ENCODE results near the gene KIFC3.

GRCh38 chr16:57736419-57737351, 65.6 kb downstream of the KIFC3 start:
- TF ChIP-seq CTCF (conservative IDR thresholded peaks at IDR 0.05) (no peak; the same call in 1 of the 2 replicates), ZFX (IDR thresholded peaks at IDR 0.05) (no peak)

Measured in C4-2B (cell line).